OCI-LY3 (cell line): ENCODE measurements around the gene CALD1.

ENCODE experiments used
- H2AFZ ChIP-seq: fragments of 200-600, 300-600 bp; shearing (Covaris generic); 2 replicates; pipeline ENCODE4 v1.6.0; 2014; ENCODE audit warnings: antibody characterized with exemption, low read depth, low read length
- H3K27ac ChIP-seq: fragments of 200-600, 300-600 bp; sonication (generic); 2 replicates; pipeline ENCODE4 v1.5.1; 2014; ENCODE audit warnings: mild to moderate bottlenecking, low read length, moderate library complexity, mixed read lengths
- H3K27me3 ChIP-seq: fragments of 200-600, 300-600 bp; sonication (generic); 2 replicates; pipeline ENCODE4 v1.6.1; 2014; ENCODE audit warnings: low read depth, low read length, mixed read lengths
- H3K36me3 ChIP-seq: fragments of 200-600, 300-600 bp; sonication (generic); replicated peaks from 2 replicates; pipeline ENCODE3; 2014; ENCODE audit warnings: low read depth, low read length, mixed read lengths
- H3K4me1 ChIP-seq: fragments of 300-600, 200-600 bp; sonication (generic); 2 replicates; pipeline ENCODE4 v1.6.1; 2014; ENCODE audit warnings: low read length, mixed read lengths
- H3K4me2 ChIP-seq: fragments of 200-600, 300-600 bp; sonication (generic); 2 replicates; pipeline ENCODE4 v1.6.1; 2014; ENCODE audit warnings: low read length, mixed read lengths
- H3K4me3 ChIP-seq: fragments of 300-600, 200-600 bp; sonication (generic); 2 replicates; pipeline ENCODE4 v1.5.1; 2014; ENCODE audit warnings: antibody characterized with exemption, mild to moderate bottlenecking, low read length, moderate library complexity
- H3K79me2 ChIP-seq: fragments of 300-600, 200-600 bp; shearing (Covaris generic); 2 replicates; pipeline ENCODE4 v1.6.1; 2014; ENCODE audit warnings: mild to moderate bottlenecking, low read length, mixed read lengths
- H3K9ac ChIP-seq: fragments of 300-600, 200-600 bp; shearing (Covaris generic); 2 replicates; pipeline ENCODE4 v1.6.0; 2014; ENCODE audit warnings: mild to moderate bottlenecking, low read length, moderate library complexity
- H3K9me3 ChIP-seq: fragments of 200-600, 300-600 bp; shearing (Covaris generic); 2 replicates; pipeline ENCODE4 v1.6.1; 2014; ENCODE audit warnings: low read length, mixed read lengths; ENCODE audit not compliant: insufficient read depth
- H4K20me1 ChIP-seq: fragments of 200-600, 300-600 bp; sonication (generic); 2 replicates; pipeline ENCODE4 v1.6.1; 2016; ENCODE audit warnings: low read length, mixed read lengths; ENCODE audit not compliant: insufficient read depth
- EZH2phosphoT487 ChIP-seq: fragments of 200-600 bp; shearing (Covaris generic); IDR thresholded peaks from 2 replicates; pipeline ENCODE4 v1.6.1; 2018; ENCODE audit warnings: antibody characterized with exemption, mixed run types, low read depth
- TF ChIP-seq, protein P1 (sequence below): fragments of 200-600, 300-600 bp; sonication (generic); IDR thresholded peaks from 2 replicates; pipeline ENCODE4 v1.5.1; 2014; ENCODE audit warnings: antibody characterized with exemption, low read length, low read depth

The CALD1 gene, protein sequence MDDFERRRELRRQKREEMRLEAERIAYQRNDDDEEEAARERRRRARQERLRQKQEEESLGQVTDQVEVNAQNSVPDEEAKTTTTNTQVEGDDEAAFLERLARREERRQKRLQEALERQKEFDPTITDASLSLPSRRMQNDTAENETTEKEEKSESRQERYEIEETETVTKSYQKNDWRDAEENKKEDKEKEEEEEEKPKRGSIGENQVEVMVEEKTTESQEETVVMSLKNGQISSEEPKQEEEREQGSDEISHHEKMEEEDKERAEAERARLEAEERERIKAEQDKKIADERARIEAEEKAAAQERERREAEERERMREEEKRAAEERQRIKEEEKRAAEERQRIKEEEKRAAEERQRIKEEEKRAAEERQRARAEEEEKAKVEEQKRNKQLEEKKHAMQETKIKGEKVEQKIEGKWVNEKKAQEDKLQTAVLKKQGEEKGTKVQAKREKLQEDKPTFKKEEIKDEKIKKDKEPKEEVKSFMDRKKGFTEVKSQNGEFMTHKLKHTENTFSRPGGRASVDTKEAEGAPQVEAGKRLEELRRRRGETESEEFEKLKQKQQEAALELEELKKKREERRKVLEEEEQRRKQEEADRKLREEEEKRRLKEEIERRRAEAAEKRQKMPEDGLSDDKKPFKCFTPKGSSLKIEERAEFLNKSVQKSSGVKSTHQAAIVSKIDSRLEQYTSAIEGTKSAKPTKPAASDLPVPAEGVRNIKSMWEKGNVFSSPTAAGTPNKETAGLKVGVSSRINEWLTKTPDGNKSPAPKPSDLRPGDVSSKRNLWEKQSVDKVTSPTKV

DNA sequence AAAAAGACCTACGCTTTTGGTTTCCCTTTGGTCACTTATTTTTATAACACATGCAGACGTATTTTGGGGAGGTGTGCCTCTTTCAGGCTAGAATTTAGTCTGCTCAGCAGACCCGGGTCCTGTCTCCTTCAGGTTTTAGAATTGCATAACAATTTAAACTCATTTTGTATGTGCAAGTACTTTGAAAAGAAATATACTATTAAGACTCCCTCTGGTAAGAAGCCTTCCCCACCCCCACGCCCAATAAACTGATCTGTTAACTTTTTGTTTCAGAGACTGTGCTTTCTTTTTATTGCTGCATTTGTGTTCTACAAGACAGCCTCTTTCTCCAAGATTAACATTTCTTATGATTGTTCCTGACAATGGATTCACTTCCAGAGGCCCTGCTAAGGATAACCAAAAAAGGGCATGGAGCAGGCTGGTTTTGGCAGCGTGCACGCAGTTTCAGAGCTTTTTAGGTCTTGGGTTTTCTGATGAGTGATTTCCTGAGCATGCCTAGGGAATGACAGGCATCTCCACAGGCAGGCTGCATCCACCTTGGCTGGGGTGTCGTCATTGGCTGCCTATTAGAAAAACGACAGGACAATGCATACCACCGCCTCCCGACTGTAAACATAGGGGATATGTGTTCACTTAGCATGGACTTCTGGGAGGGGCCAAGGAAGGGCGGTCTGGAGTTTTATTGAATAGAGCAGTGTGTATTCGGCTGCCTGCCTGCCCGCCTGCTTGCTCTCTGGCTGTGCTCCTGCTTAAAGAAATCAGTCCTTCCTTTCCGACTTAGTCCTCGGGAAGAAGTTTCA is at the start of gene CALD1:
CALD1 (plus strand) TSS at position 694 of the 800 bp plus-strand sequence. CDS start 88,100 bp downstream, outside the sequence.
- Histone ChIP-seq H3K4me3 (no peak within 1 kb of the TSS), H3K9me3 (no peaks in the 10 kb centered on the region), H4K20me1 (no peaks in the 10 kb centered on the region), H3K27me3 (peaks cover 67% of the 10 kb centered on the region), H3K27ac (no peak within 1 kb of the TSS), H3K79me2 (no peaks in the 10 kb centered on the region), H3K4me2 (no peak within 1 kb of the TSS), H3K4me1 (peaks cover 15% of the 10 kb centered on the region), H2AFZ (no peak within 1 kb of the TSS), H3K36me3 (no peaks in the 10 kb centered on the region), H3K9ac (no peak within 1 kb of the TSS)
- TF ChIP-seq EZH2phosphoT487, result no peak
- TF ChIP-seq, protein P1, sequence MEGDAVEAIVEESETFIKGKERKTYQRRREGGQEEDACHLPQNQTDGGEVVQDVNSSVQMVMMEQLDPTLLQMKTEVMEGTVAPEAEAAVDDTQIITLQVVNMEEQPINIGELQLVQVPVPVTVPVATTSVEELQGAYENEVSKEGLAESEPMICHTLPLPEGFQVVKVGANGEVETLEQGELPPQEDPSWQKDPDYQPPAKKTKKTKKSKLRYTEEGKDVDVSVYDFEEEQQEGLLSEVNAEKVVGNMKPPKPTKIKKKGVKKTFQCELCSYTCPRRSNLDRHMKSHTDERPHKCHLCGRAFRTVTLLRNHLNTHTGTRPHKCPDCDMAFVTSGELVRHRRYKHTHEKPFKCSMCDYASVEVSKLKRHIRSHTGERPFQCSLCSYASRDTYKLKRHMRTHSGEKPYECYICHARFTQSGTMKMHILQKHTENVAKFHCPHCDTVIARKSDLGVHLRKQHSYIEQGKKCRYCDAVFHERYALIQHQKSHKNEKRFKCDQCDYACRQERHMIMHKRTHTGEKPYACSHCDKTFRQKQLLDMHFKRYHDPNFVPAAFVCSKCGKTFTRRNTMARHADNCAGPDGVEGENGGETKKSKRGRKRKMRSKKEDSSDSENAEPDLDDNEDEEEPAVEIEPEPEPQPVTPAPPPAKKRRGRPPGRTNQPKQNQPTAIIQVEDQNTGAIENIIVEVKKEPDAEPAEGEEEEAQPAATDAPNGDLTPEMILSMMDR, result no peak

- no peak overlapping the region for H3K9ac ChIP-seq
- no peak overlapping the region for H3K4me2 ChIP-seq
- no peak overlapping the region for H3K4me3 ChIP-seq
Observed at GRCh38 chr7:134729895-134730294, 49.5 kb upstream of the CALD1 start.

DNA sequence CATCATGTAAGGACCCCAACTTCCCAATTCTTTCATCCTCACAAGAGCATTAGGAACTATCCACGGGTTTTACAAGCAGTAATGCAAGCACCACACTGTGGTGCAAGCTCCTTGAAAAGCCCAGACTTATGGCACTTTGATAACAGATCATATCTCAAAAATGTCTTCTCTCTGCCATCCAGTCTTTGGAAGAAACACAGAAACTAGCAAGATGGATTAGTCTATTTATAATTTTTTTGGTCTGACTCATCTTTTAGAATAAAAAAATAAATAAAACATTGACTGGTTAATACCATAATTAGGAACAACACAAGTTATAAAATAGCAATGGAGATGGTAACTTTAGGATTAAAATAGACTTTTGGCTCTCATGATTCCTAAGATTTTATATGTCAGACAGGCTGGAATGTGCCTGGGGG is 49.0 kb upstream of the CALD1 start:
- Histone ChIP-seq H3K4me2 (no peak overlapping the region), H3K9me3 (no peaks in the 10 kb centered on the region), H4K20me1 (no peaks in the 10 kb centered on the region), H3K27ac (no peak overlapping the region), H3K36me3 (no peaks in the 10 kb centered on the region), H3K4me1 (no peaks in the 10 kb centered on the region), H2AFZ (no peak overlapping the region), H3K27me3 (peaks cover 19% of the 10 kb centered on the region), H3K79me2 (no peaks in the 10 kb centered on the region), H3K9ac (no peak overlapping the region), H3K4me3 (no peak overlapping the region)
- TF ChIP-seq EZH2phosphoT487, result no peak
- TF ChIP-seq, protein P1, result no peak

More at GRCh38 chr7:134729895-134730294, 49.5 kb upstream of the CALD1 start:
- Histone ChIP-seq H3K9me3 (no peaks in the 10 kb centered on the region), H3K4me1 (no peaks in the 10 kb centered on the region), H3K36me3 (no peaks in the 10 kb centered on the region), H3K27ac (no peak overlapping the region), H3K79me2 (no peaks in the 10 kb centered on the region), H2AFZ (no peak overlapping the region), H4K20me1 (no peaks in the 10 kb centered on the region), H3K27me3 (peaks cover 15% of the 10 kb centered on the region)
- no peak for TF ChIP-seq EZH2phosphoT487
- TF ChIP-seq, protein P1, result no peak
